Aorta (tissue), 5 donors: ENCODE data around the gene MAML1. TPM values are rescaled to one million over a fixed set of nuclear protein-coding genes. Genes with fewer than 3 reads are reported as not detected.

Source experiments
- ATAC-seq: fragments of 200-7000 bp; cut with Tn5 transposase; one replicate; pipeline ENCODE4 v1.9.1; 2022; ENCODE audit warnings: moderate library complexity; ENCODE audit not compliant: low FRiP score
- DNase-seq, 2 donors: peaks; one replicate each; pipeline ENCODE4 v3.0.0-alpha.2; 2020
- H3K27ac ChIP-seq, 2 donors: one replicate each; pipeline ENCODE4 v1.5.1; 2013; ENCODE audit warnings: low read length in 2 of 2, mild to moderate bottlenecking in 2 of 2, moderate library complexity in 2 of 2, control low read depth in 1 of 2, inconsistent platforms in 1 of 2, low read depth in 1 of 2
- H3K27me3 ChIP-seq, 2 donors: one replicate each; pipeline ENCODE4 v1.6.1; 2013; ENCODE audit warnings: control low read depth in 1 of 2, low read length in 1 of 2, mild to moderate bottlenecking in 1 of 2, moderate library complexity in 1 of 2; ENCODE audit not compliant: insufficient read depth in 2 of 2, control insufficient read depth in 1 of 2
- H3K36me3 ChIP-seq, 2 donors: one replicate each; pipeline ENCODE4 v1.6.1; 2013; ENCODE audit warnings: control low read depth in 1 of 2, low read length in 1 of 2, mild to moderate bottlenecking in 1 of 2; ENCODE audit not compliant: insufficient read depth in 2 of 2, control insufficient read depth in 1 of 2
- H3K4me1 ChIP-seq, 2 donors: one replicate each; pipeline ENCODE4 v1.6.1; 2013; ENCODE audit warnings: low read length in 2 of 2, control low read depth in 1 of 2, mild to moderate bottlenecking in 1 of 2, moderate library complexity in 1 of 2; ENCODE audit not compliant: insufficient read depth in 2 of 2, control insufficient read depth in 1 of 2
- H3K4me3 ChIP-seq, 2 donors: one replicate each; pipeline ENCODE4 v1.5.1; 2013; ENCODE audit warnings: low read length in 2 of 2, control low read depth in 1 of 2, mild to moderate bottlenecking in 1 of 2
- H3K9me3 ChIP-seq: one replicate; pipeline ENCODE4 v1.6.1; 2013; ENCODE audit warnings: mild to moderate bottlenecking, low read length; ENCODE audit not compliant: control insufficient read depth
- WGBS, 2 donors: extraction: QIAGEN DNeasy Blood & Tissue Kit; methylation state at CpG; one replicate each; pipeline ENCODE4 v1.1.7; 2013; 5-methylcytosine and 5-hydroxymethylcytosine counted together
- intact Hi-C, 2 donors: fragments of 100-400 bp; cut with DNase I; formaldehyde crosslinking; loops; one replicate each; pipeline versions ENCODE4 v1.14.2 to v1.15.0; 2022
- polyA plus RNA-seq, 2 donors: library from polyadenylated mRNA; stranded (reverse); fragments of 200-250 nt; gene quantifications; one replicate each; pipeline ENCODE4 v1.2.3, GENCODE V29; 2013
- total RNA-seq, 2 donors: library from RNA; stranded (reverse); fragmentation: NEBNext Ultra II Directional; extraction: Animal tissue kit (Norgen Biotek cat#: 25700); gene quantifications; one replicate each; pipeline ENCODE4 v1.2.1, GENCODE V29; 2021
- donor health status: healthy with polysubstance abuse.
- donor health status: Bipolar disorder and iron deficiency.
- donor health status: DM: no; HTN: no; CAD: no.
- donor health status: DM: no; HTN: no; CAD: no.
- donor health status: DM: yes; HTN: yes; CAD: no.

Gene MAML1
- total and polyA plus RNA-seq, 4 donors: 7.0 to 35.3 (median 19.1) TPM

- Histone ChIP-seq H3K9me3 (no peaks in the 10 kb centered on the region), H3K4me3 (peak within 1 kb of the TSS; percentile 50 to 96), H3K27me3 (peaks cover 0 to 1% of the 10 kb centered on the region in 2 donors), H3K27ac (peak within 1 kb of the TSS; percentile 92 to 96), H3K36me3 (peaks cover 0 to 8% of the 10 kb centered on the region in 2 donors), H3K4me1 (no peaks in the 10 kb centered on the region)
- 1% methylated on average over 36 to 81 of the region's 81 CpGs for WGBS, 2 donors
- peak; percentile 88 for ATAC-seq
- DNase-seq: peak; percentile 90 to 95
- intact Hi-C loops: loop anchor here (5.0 kb wide), 1 partner anchor 37 kb away; the partner anchor contains the start of gene MRNIP (in 2 of the 2)
These were observed 88.1 kb downstream of the MAML1 start, which contains the start of gene SQSTM1 for GRCh38 chr5:179820483-179821297. TSS of gene SQSTM1 (plus strand) at chr5:179820905. CDS start at chr5:179820937, 32 bp downstream.

GRCh38 chr5:179821298-179822058 is 88.9 kb downstream of the MAML1 start:
- DNase-seq: peak; percentile 98
- Histone ChIP-seq H3K4me3 (peak overlapping the region; percentile 49 to 96), H3K9me3 (no peaks in the 10 kb centered on the region), H3K27ac (peak overlapping the region; percentile 92 to 96), H3K4me1 (no peaks in the 10 kb centered on the region), H3K36me3 (peaks cover 0 to 10% of the 10 kb centered on the region in 2 donors), H3K27me3 (peaks cover 0 to 1% of the 10 kb centered on the region in 2 donors)
- ATAC-seq: peak; percentile 88
- 0% methylated on average over 54 of the region's 54 CpGs for WGBS, 2 donors
- intact Hi-C loops: loop anchor here (1.0 to 5.0 kb wide), 2 partner anchors 19 to 36 kb away; partner anchors contain the start of gene MRNIP (in 2 of the 2)

- peaks cover 3 to 10% of the 10 kb centered on the region in 2 donors for H3K36me3 ChIP-seq
- H3K4me3 ChIP-seq: peak overlapping the region; percentile 28 to 47
- 57 to 64% methylated on average over 3 of the region's 3 CpGs for WGBS, 2 donors
- H3K4me1 ChIP-seq: no peaks in the 10 kb centered on the region
- peaks cover 0 to 1% of the 10 kb centered on the region in 2 donors for H3K27me3 ChIP-seq
- intact Hi-C loops: loop anchor here (1.0 to 5.0 kb wide), 2 partner anchors 18 to 35 kb away; partner anchors contain the start of gene MRNIP (in 2 of the 2)
- H3K9me3 ChIP-seq: no peaks in the 10 kb centered on the region
- DNase-seq (no peak), ATAC-seq (no peak)
- H3K27ac ChIP-seq: no peak overlapping the region
These were observed 89.4 kb downstream of the MAML1 start for GRCh38 chr5:179822059-179822432.

GRCh38 chr5:179822444-179822990 is 89.9 kb downstream of the MAML1 start:
- DNase-seq: no peak
- no peak for ATAC-seq
- H3K4me3 ChIP-seq: peak overlapping the region; percentile 28 to 47
- peaks cover 0 to 1% of the 10 kb centered on the region in 2 donors for H3K27me3 ChIP-seq
- H3K36me3 ChIP-seq: peaks cover 3 to 10% of the 10 kb centered on the region in 2 donors
- intact Hi-C loops: loop anchor here (1.0 to 5.0 kb wide), 2 partner anchors 18 to 35 kb away; partner anchors contain the start of gene MRNIP (in 2 of the 2)
- WGBS, 2 donors: 39 to 43% methylated on average over 8 of the region's 8 CpGs
- peak overlapping the region in 1 of 2 donors; percentile 5 for H3K27ac ChIP-seq
- H3K9me3 ChIP-seq: no peaks in the 10 kb centered on the region
- no peaks in the 10 kb centered on the region for H3K4me1 ChIP-seq

- Histone ChIP-seq H3K4me1 (no peaks in the 10 kb centered on the region), H3K36me3 (peaks cover 3 to 13% of the 10 kb centered on the region in 2 donors), H3K9me3 (no peaks in the 10 kb centered on the region), H3K27me3 (peaks cover 0 to 1% of the 10 kb centered on the region in 2 donors), H3K4me3 (no peak overlapping the region), H3K27ac (no peak overlapping the region)
- intact Hi-C loops: loop anchor here (5.0 kb wide), 1 partner anchor 33 kb away; the partner anchor contains the start of gene MRNIP (in 2 of the 2)
- DNase-seq (peak in 1 of 2 donors; percentile 42), ATAC-seq (no peak)
- 90% methylated on average over 22 of the region's 22 CpGs for WGBS, 2 donors
These were observed 91.5 kb downstream of the MAML1 start for GRCh38 chr5:179823937-179824744.

- intact Hi-C loops: loop anchor here (5.0 kb wide), 1 partner anchor 33 kb away; the partner anchor contains the start of gene MRNIP (in 2 of the 2)
- ATAC-seq: no peak
- no peak overlapping the region for H3K27ac ChIP-seq
- WGBS, 2 donors: 87 to 89% methylated on average over 3 of the region's 3 CpGs
- peaks cover 0 to 1% of the 10 kb centered on the region in 2 donors for H3K27me3 ChIP-seq
- no peaks in the 10 kb centered on the region for H3K4me1 ChIP-seq
- DNase-seq: no peak
- no peaks in the 10 kb centered on the region for H3K9me3 ChIP-seq
- H3K36me3 ChIP-seq: peaks cover 3 to 14% of the 10 kb centered on the region in 2 donors
- H3K4me3 ChIP-seq: no peak overlapping the region
These were observed 92.1 kb downstream of the MAML1 start for GRCh38 chr5:179824745-179825112.

- H3K9me3 ChIP-seq: no peaks in the 10 kb centered on the region
- no peak overlapping the region for H3K27ac ChIP-seq
- no peaks in the 10 kb centered on the region for H3K4me1 ChIP-seq
- peaks cover 3 to 16% of the 10 kb centered on the region in 2 donors for H3K36me3 ChIP-seq
- no peak for ATAC-seq
- intact Hi-C loops: no loop called here
- DNase-seq: no peak
- H3K4me3 ChIP-seq: no peak overlapping the region
- 75 to 79% methylated on average over 13 of the region's 13 CpGs for WGBS, 2 donors
- H3K27me3 ChIP-seq: peaks cover 0 to 1% of the 10 kb centered on the region in 2 donors
These were observed 93.1 kb downstream of the MAML1 start for GRCh38 chr5:179825655-179826182.
